H54 (cell line): ENCODE results near the gene HIGD1C.
"Not testable (repeated sequence)": the region's sequence is repeated elsewhere in the genome, so short reads cannot be mapped to it uniquely, and the experiment has no call there.

ENCODE experiments used
- DNase-seq: peaks from one replicate; pipeline ENCODE4 v3.0.0; 2011; ENCODE audit warnings: low spot score, mixed read lengths; ENCODE audit not compliant: insufficient read length
- FAIRE-seq: peaks from 3 replicates; lab custom pipeline; 2011; peaks lifted over from hg19 to GRCh38; lab: Jason Lieb, UNC
- POLR2A ChIP-seq: IDR thresholded peaks from 2 replicates; pipeline ENCODE4 v1.6.1; 2011; ENCODE audit warnings: low read depth, mild to moderate bottlenecking, low read length

HIGD1C gene

DNA sequence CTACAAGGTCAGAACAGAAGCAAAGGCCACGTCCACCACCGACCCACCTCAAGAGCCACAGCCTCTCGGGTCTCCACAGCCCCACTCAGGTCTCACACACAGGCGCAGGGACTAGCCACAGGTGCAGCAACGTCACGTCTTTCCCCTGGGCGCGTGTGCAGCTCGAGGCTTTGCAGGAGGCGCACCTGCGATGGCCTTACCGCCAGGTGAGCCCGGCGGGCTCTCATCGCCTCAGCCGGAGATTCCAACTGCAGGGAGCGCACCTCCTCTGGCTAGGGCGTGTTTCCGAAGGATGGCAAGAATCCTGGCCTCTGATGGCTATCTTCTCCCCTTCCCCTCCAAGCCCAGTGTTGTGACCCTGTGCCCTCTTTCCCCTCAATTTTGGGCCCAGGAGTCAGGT, at the start of gene HIGD1C:
Gene HIGD1C, plus strand, starts transcription at position 35 of the 400 bp plus-strand sequence. CDS start 1,455 bp downstream, outside the sequence.
- TF ChIP-seq POLR2A, result no peak
- FAIRE-seq, result no peak
- no peak for DNase-seq

DNA sequence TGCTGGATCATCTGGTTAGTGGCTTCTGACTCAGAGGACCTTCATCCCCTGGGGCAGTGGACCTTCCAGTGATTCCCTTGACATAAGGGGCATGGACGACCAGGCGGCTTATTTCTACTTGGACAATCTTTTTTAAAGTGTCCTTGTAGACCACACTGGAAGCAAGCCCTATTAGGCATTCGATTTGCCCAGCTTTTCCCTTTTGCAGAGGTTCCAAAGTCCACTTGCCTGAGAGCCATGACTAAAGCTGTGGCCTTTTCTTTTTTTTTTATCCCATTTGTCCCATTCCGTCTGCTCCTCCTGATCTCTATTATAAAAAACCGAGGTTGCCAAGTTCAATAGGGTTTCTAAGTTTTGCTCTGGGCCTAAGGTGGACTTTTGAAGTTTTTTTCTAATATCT, 43.9 kb upstream of the HIGD1C start:
- FAIRE-seq, DNase-seq: not testable (repeated sequence)

DNA sequence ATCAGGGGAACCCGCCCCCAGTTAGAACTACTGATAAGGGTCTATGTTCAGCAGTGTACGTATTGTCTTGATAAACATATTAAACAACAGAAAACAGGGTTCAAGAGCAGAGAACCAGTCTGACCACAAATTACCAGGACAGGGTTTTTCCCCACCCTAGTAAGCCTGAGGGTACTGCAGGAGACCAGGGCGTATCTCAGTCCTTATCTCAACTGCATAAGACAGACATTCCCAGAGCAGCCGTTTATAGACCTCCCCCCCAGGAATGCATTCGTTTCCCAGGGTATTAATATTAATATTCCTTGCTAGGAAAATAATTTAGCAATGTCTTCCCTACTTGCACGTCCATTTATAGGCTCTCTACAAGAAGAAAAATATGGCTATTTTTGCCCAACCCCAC, 40.0 kb upstream of the HIGD1C start:
- not testable (repeated sequence) for FAIRE-seq

DNA sequence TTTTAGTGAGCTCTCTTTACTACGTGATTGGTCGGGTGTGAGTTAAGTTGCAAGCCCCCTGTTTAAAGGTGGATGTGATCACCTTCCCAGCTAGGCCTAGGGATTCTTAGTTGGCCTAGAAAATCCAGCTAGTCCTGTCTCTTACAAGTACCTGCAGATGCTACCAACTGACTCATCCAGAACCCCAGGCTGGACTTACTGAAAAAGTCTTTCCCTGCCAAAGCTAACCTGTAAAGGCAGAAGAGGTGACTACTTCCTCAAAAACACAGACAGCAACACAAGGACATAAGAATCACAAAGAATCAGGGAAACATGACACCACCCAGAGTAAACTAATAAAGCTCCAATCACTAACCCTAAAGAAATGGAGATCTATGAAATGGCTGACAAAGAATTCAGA, 39.1 kb upstream of the HIGD1C start:
- DNase-seq, result no peak
- TF ChIP-seq POLR2A, result no peak
- no peak for FAIRE-seq

More for the DNA sequence above, 40.0 kb upstream of the HIGD1C start:
- not testable (repeated sequence) for DNase-seq

DNA sequence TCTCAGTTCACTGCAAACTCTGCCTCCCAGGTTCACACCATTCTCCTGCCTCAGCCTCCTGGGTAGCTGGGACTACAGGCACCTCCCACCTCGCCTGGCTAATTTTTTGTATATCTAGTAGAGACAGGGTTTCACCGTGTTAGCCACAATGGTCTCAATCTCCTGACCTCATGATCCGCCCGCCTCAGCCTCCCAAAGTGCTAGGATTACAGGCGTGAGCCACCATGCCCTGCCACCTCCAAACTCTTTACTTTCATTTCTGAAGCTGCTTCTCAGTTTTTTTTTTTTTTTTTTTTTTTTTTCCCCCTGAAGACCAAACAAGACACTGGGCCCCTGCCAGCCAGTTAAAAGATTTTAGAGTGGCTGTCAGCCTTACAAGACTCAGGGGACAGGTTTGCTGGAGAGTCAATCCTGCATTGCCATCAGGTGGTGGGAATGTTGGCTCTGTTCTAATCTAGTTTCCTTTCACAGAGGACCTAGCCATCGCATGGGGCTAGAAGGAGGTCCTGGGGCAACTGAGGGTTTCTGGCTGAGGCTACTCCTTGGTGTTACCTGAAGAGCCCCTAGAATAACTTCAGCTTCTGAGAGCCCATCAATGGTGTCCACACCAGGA, 37.4 kb upstream of the HIGD1C start:
- DNase-seq, result no peak
- no peak for TF ChIP-seq POLR2A

DNA sequence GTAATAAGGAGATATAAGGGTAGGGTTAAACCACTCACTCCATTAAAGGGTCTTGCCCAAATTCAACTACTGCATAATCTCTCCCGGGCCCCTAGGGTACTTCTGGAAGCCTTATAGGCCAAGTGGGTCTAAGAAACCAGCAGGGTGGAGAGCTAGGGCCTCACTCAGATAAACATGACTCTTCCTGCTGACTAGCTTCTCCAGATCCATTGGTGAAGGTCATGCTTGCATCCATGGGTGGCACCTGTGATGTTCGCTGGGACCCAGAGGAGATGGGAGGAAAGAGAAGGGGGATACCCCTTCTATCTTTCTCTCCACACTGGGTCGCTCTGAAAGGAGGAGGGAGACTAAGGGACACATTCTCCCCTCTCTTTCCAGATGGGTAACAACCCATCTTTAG, 36.1 kb upstream of the HIGD1C start:
- DNase-seq (no peak), FAIRE-seq (no peak)
- no peak for TF ChIP-seq POLR2A

More for the DNA sequence above, 37.4 kb upstream of the HIGD1C start:
- no peak for FAIRE-seq

DNA sequence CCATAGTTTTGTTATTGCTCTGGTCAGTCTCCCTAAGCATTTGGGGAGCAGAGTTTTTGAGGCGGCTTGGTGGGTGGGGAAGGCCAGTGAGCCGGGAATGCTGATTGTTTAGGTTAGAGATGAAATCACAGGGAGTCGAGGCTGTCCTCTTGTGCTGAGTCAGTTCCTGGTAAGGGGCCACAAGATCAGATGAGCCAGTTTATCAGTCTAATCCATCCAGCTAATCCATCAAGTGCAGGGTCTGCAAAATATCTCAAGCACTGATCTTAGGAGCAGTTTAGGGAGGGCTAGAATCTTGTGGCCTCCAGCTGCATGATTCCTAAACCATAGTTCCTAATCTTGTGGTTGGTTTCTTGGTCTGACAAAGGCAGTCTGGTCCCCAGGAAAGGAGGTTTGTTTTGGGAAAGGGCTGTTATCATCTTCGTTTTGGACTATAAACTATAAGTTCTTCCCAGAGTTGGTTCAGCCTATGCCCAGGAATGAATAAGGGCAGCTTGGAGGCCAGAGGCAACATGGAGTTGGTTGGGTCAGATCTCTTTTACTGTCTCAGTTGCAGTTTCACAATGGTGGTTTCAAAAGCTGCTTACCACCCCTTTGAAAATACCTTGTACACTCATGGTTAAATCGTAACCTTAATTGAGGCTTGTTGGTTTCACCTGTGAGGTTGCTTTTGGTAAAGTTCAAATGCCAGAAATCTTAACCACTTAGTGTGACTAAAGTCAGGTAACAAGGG, 33.6 kb upstream of the HIGD1C start:
- no peak for FAIRE-seq
- no peak for TF ChIP-seq POLR2A
- DNase-seq, result no peak

DNA sequence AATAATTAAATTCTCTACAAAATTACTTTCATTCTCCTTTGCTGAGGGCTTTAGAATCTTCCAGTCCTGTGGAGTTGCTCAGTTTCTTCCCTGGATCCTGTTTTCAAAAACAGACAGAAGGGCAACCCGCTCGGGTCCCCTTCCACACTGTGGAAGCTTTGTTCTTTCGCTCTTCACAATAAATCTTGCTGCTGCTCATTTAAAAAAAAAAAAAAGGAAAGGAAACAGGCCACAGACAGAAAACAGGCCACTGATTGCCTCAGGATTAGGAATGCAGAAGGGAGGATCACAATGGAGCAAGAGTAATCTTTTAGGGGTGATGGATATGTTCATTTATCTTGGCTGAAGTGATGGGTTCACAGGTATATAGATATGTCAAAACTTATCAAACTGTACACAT, 29.5 kb upstream of the HIGD1C start:
- FAIRE-seq, result no peak
- no peak for TF ChIP-seq POLR2A
- no peak for DNase-seq

DNA sequence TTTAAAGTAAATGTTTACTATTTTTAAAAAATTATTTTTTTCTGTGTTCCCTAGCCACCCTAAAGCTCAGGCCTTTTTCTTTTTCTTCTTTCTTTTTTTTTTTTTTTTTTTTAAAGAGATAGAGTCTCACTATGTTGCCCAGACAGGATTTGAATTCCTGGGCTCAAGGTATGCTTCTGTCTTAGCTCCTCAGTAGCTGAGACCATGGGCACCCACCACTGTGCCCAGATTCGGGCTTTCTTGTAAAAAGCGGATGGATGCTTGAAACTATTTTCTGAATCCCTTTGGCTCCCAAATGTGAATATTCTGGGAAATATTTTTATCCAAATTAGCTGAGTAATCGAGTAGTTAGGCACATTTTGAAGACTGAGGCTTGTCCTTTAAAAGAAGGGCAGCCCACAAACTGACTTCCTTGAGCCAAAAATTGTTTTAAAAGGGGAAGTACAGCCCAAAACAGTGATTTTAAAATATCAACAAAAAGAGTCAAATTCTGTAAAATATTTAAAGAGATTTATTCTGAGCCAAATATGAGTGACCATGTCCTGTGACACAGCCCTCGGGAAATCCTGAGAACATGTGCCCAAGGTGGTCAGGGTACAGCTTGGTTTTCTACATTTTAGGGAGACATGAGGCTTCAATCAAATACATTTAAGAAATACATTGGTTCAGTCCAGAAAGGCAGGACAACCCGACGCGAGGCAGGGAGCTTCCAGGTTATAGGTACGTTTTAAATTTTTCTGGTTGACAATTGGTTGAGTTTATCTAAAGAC, 28.8 kb upstream of the HIGD1C start:
- DNase-seq (no peak), FAIRE-seq (no peak)
- TF ChIP-seq POLR2A, result no peak

DNA sequence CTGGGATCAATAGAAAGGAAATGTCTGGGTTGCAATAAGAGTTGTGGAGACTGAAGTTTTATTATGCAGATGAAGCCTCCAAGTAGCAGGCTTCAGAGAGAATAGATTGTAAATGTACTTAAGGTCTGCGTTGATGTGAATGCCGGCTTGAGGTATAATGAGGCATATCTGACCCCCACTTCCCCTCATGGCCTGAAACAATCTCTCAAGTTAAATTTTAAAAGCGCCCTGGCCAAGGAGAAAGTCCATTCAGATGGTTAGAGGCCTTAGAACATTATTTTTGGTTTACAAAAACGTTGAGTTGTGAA, 28.3 kb upstream of the HIGD1C start:
- FAIRE-seq, result no peak
- TF ChIP-seq POLR2A, result no peak
- DNase-seq, result no peak

DNA sequence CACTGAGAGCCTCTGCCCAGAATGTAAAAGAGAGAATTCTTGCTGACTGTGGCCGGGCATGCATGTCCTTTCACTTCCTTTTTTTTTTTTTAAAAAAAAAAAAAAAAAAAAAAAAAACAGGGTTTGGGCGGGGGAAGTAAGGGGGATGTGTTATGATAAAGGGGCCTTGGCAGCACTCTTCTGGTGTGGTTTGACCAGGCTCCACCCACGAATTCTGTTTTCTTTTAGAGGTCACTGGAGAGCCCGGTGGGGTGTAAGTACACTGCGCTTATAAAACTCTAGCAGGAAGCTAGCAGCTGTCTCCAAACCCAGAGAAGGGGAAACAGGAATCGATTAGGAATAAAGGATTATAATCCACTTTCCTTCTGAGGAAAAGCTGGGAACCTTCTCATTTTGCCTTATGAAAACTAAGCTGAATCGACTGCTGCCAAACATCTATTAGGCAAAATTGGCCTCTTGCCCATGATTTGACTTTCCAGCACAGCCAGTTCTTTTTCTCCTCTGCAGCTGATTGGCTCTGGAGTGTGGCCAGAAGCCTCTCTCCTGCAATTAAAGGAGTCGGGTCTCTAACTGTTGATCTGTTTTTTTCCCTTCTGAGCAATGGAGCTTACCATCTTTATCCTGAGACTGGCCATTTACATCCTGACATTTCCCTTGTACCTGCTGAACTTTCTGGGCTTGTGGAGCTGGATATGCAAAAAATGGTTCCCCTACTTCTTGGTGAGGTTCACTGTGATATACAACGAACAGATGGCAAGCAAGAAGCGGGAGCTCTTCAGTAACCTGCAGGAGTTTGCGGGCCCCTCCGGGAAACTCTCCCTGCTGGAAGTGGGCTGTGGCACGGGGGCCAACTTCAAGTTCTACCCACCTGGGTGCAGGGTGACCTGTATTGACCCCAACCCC, 27.7 kb upstream of the HIGD1C start:
- DNase-seq, result peak; percentile 28
- TF ChIP-seq POLR2A, result no peak
- FAIRE-seq, result peak; percentile 43

DNA sequence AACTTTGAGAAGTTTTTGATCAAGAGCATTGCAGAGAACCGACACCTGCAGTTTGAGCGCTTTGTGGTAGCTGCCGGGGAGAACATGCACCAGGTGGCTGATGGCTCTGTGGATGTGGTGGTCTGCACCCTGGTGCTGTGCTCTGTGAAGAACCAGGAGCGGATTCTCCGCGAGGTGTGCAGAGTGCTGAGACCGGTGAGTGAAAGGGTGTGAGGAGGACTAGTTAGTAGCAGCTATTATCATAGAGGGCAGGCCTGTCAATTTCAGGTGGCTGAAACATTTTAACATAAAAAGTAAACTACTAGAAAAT, 27.0 kb upstream of the HIGD1C start:
- DNase-seq (no peak), FAIRE-seq (no peak)
- TF ChIP-seq POLR2A, result no peak

DNA sequence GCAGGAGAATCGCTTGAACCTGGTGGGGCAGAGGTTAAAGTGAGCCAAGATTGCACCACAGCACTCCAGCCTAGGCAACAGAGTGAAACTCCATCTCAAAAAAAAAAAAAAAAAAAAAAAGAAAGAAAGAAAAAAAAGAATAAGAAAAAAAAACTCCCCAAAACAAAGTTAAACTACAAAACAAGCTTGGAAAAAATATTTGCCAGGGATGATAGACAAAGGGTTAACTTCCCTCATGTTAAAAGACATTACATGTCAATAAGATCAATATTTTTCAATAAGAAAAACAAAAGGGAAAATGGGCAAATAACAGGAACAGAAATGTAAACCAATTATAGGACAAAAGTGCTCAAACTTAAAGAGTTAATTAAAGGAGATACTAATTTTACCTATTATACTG, 26.4 kb upstream of the HIGD1C start:
- FAIRE-seq, result no peak
- no peak for TF ChIP-seq POLR2A

DNA sequence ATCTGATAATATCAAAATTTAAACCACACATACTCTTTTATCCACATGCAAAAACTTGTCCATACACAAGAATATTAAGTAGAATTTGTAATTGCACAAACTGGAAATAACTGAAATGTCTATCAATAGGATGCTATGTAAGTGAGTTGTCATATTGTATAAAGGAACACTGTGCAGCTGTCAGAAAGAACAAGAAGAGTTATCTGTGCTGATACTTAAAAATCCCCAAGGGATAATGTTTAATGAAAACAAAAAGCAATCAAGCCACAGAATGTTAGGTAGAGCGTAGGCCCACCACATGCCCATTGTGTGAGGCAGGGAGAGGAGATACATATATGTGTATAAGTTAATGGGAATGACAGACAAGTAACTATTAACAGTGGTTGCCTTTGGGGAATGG, 25.9 kb upstream of the HIGD1C start:
- FAIRE-seq, result no peak
- DNase-seq, result no peak
- TF ChIP-seq POLR2A, result no peak

More for the DNA sequence above, 26.4 kb upstream of the HIGD1C start:
- no peak for DNase-seq

DNA sequence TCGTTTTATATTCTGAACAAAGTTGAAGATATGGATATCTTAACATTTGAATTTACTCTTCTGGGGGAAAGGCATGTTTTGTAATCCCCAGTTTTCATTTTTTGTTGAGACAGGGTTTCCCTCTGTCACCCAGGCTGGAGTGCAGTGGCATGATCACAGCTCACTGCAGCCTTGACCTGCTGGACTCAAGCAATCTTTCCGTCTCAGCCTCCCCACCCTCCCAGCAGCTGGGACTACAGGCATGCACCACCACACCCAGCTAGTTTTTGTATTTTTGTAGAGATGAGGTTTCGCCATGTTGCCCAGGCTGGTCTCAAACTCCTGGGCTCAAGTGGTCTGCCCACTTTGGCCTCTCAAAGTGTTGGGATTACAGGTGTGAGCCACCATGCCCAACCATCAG, 25.4 kb upstream of the HIGD1C start:
- not testable (repeated sequence) for FAIRE-seq, DNase-seq
